A673 (cell line): ENCODE measurements around the gene LAIR1. TPM values are rescaled to one million over a fixed set of nuclear protein-coding genes. Genes with fewer than 3 reads are reported as not detected.
"Not testable (repeated sequence)": the region's sequence is repeated elsewhere in the genome, so short reads cannot be mapped to it uniquely, and the experiment has no call there.

Experiments
- BruUV-seq: library from RNA; stranded (reverse); fragments of 400-500 nt; replicated peaks from 2 replicates; lab custom pipeline; 2021; lab: Mats Ljungman, UMichigan
- CTCF ChIA-PET: fragments of 300-600 bp; sonication (Branson Sonifier 250); formaldehyde crosslinking; loops from one replicate; lab custom pipeline; 2022; ENCODE audit warnings: antibody characterized with exemption; lab: Charles Lee
- POLR2A ChIA-PET: fragments of 300-600 bp; sonication (Branson Sonifier 250); formaldehyde crosslinking; loops from one replicate; lab custom pipeline; 2022; ENCODE audit warnings: antibody characterized with exemption; ENCODE audit not compliant: low non-redundant PET; lab: Charles Lee
- DNase-seq: peaks from one replicate; pipeline ENCODE4 v3.0.0-alpha.2; 2015; ENCODE audit warnings: low spot score
- H3K27ac ChIP-seq: fragments of 200-600 bp; sonication (generic); 2 replicates; pipeline ENCODE4 v1.5.1; 2016; ENCODE audit warnings: mixed run types, low read depth, mild to moderate bottlenecking, mixed read lengths, antibody characterized with exemption, low read length; ENCODE audit not compliant: poor library complexity, severe bottlenecking
- H3K27me3 ChIP-seq: fragments of 200-600 bp; sonication (generic); replicated peaks from 2 replicates; pipeline ENCODE4 v1.6.1; 2017; ENCODE audit warnings: mixed run types, low read depth, mild to moderate bottlenecking, mixed read lengths, antibody characterized with exemption, low read length; ENCODE audit not compliant: insufficient read depth, poor library complexity
- H3K36me3 ChIP-seq: fragments of 200-600 bp; sonication (generic); 2 replicates; pipeline ENCODE4 v1.6.1; 2016; ENCODE audit warnings: mixed run types, mild to moderate bottlenecking, mixed read lengths, antibody characterized with exemption, low read length; ENCODE audit not compliant: insufficient read depth, poor library complexity, severe bottlenecking
- H3K4me1 ChIP-seq: fragments of 200-600 bp; sonication (generic); 2 replicates; pipeline ENCODE4 v1.6.1; 2017; ENCODE audit warnings: mixed run types, mild to moderate bottlenecking, mixed read lengths, antibody characterized with exemption, low read length; ENCODE audit not compliant: insufficient read depth, poor library complexity, severe bottlenecking
- H3K4me3 ChIP-seq: fragments of 200-600 bp; sonication (generic); 2 replicates; pipeline ENCODE4 v1.5.1; 2016; ENCODE audit warnings: low read depth, mixed run types, mild to moderate bottlenecking, mixed read lengths, low read length; ENCODE audit not compliant: poor library complexity, severe bottlenecking
- H3K9me3 ChIP-seq: fragments of 200-600 bp; sonication (generic); 2 replicates; pipeline ENCODE4 v1.6.1; 2016; ENCODE audit warnings: mixed run types, low read depth, mild to moderate bottlenecking, mixed read lengths, antibody characterized with exemption, low read length; ENCODE audit not compliant: poor library complexity, severe bottlenecking
- CTCF ChIP-seq: fragments of 300-800, 200-600 bp; sonication (generic); conservative IDR thresholded peaks from 2 replicates; pipeline ENCODE4 v1.5.1; 2017; ENCODE audit warnings: low read depth, mild to moderate bottlenecking, antibody characterized with exemption, low read length, moderate library complexity, mixed read lengths
- EZH2 ChIP-seq: fragments of 200-600 bp; sonication (generic); IDR thresholded peaks from 2 replicates; pipeline ENCODE4 v1.6.1; 2017; ENCODE audit warnings: borderline replicate concordance, low read depth, mild to moderate bottlenecking, mixed read lengths, antibody characterized with exemption, low read length; ENCODE audit not compliant: poor library complexity, severe bottlenecking
- intact Hi-C: fragments of 100-400 bp; cut with micrococcal nuclease; formaldehyde crosslinking; loops from one replicate; pipeline ENCODE4 v1.10.0; 2022; ENCODE audit not compliant: unreplicated experiment
- total RNA-seq: library from RNA; stranded (reverse); gene quantifications from 2 replicates; pipeline ENCODE4 v1.2.3, GENCODE V29; 2021

LAIR1 gene
- total RNA-seq, 1 experiment from 2014 or later = not detected

DNA sequence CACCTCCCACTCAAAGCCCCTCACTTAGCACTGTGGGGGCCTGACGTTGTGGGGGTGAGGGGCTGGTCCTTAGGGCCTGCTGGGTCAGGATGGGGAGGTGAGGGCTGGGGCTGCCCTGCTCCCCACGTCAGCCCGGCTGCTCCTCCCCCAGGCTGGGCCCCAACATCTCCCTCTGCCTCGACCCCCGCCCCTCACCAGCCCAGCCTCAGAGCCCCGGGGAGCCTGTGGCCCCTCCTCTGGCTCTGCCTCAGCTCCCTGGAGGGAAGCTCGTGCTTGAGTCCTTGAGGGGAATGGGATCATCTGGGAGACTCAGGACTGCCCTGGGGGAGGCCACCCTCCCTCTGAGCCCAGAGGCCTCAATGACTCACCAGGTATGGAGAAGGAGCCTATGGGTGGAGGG is 32.6 kb downstream of the LAIR1 start:
- intact Hi-C loops = no loop called here
- ChIA-PET CTCF (no interaction called here), POLR2A (no interaction called here)
- H3K9me3 ChIP-seq = no peaks in the 10 kb centered on the region
- no TSS peak for BruUV-seq
- no peaks in the 10 kb centered on the region for H3K36me3 ChIP-seq
- no peaks in the 10 kb centered on the region for H3K27me3 ChIP-seq
- no peak for DNase-seq
- no peaks in the 10 kb centered on the region for H3K4me1 ChIP-seq
- TF ChIP-seq CTCF (no peak), EZH2 (no peak)
- H3K4me3 ChIP-seq = no peak overlapping the region
- H3K27ac ChIP-seq = no peak overlapping the region

DNA sequence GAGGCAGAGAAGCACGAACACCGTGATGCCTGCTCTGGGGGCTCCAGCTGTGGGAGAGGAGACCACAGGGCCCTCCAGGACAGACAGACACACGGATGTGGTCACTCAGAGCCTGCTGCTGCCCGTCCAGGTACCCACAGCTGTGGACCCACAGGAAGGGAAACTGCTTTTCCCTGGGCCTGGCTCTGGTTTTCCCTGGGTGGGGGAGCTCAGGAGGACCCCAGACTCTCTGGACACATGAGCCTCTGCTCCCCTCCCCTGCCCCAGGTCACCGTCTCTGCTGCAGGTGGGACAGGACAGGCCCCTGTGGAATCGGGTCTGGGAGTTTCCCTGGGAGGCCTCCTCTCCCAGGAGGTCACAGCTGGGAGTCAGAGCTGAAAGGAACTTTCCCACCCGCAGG is 33.1 kb downstream of the LAIR1 start:
- TF ChIP-seq EZH2 = no peak
- TF ChIP-seq CTCF = no peak
- no TSS peak for BruUV-seq
- H3K27ac ChIP-seq = no peak overlapping the region
- intact Hi-C loops = no loop called here
- H3K27me3 ChIP-seq = no peaks in the 10 kb centered on the region
- no peaks in the 10 kb centered on the region for H3K4me1 ChIP-seq
- no peak for DNase-seq
- no peak overlapping the region for H3K4me3 ChIP-seq
- no peaks in the 10 kb centered on the region for H3K36me3 ChIP-seq
- H3K9me3 ChIP-seq = no peaks in the 10 kb centered on the region
- ChIA-PET CTCF (no interaction called here), POLR2A (no interaction called here)

DNA sequence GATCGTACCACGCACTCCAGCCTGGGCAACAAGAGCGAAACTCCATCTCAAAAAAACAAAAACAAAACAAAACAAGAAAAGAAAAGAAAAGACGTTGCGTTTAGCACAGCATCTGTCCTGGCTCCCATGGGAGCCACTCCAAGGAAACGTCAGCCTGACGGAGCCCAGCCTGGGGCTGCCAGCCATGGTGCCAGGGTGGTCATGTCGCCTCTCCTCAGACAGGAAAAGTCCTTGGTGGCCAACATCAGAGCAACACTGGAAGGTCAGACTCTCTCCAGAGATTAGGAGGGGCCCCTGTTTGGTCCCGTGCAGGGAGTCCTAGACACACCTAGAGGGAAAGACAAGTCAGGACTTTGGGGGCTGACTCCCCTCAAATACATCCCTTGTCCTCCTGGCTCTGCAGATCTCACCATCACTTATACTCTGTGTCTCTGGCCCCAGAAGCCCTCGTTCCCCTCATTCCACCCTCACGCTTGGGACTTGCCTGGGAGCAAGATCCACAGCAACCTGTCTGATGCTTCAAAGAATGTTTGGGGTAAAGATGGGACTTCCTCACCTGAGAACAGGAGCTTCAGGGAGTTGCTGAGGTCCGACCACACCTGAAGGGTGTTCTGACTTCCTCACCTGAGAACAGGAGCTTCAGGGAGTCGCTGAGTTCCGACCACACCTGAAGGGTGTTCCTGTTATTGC is 35.1 kb downstream of the LAIR1 start:
- intact Hi-C loops = no loop called here
- Histone ChIP-seq H3K9me3 (no peaks in the 10 kb centered on the region), H3K4me3 (no peak overlapping the region), H3K36me3 (no peaks in the 10 kb centered on the region), H3K4me1 (no peaks in the 10 kb centered on the region), H3K27ac (no peak overlapping the region), H3K27me3 (no peaks in the 10 kb centered on the region)
- POLR2A ChIA-PET = interaction anchor here (0.7 kb wide), 1 partner anchor 143 kb away, joined by 12 read pairs; the partner anchor contains the start of gene CDC42EP5
- TF ChIP-seq EZH2 (no peak), CTCF (no peak)
- no peak for DNase-seq
- CTCF ChIA-PET = no interaction called here
- no TSS peak for BruUV-seq

DNA sequence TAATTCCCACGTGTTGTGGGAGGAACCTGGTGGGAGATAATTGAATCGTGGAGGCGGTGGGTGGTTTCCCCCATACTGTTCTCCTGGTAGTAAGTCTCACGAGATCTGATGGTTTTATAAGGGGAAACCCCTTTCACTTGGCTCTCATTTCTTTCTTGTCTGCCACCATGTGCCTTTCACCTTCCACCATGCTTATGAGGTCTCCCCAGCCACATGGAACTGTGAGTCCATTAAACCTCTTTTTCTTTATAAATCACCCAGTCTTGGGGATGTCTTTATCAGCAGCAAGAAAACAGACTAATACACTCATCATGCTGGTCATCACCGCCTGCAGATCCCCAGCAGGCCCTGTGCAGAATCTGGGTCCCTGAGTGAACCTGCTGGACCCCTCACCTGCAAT is 36.0 kb downstream of the LAIR1 start:
- intact Hi-C loops, DNase-seq: not testable (repeated sequence)

More for the DNA sequence above, 36.0 kb downstream of the LAIR1 start:
- BruUV-seq, H3K27ac ChIP-seq, H3K9me3 ChIP-seq, H3K36me3 ChIP-seq, POLR2A ChIA-PET, H3K27me3 ChIP-seq, H3K4me1 ChIP-seq, CTCF ChIA-PET, H3K4me3 ChIP-seq: not testable (repeated sequence)
